Left lung (tissue), 10 donors: ENCODE data around the gene FECH. TPM values are rescaled to one million over a fixed set of nuclear protein-coding genes. Genes with fewer than 3 reads are reported as not detected.
"Not testable (repeated sequence)": the region's sequence is repeated elsewhere in the genome, so short reads cannot be mapped to it uniquely, and the experiment has no call there.

Source experiments
- ATAC-seq: fragments of 200-7000 bp; cut with Tn5 transposase; one replicate; pipeline ENCODE4 v1.9.1; 2020; ENCODE audit warnings: moderate library complexity
- DNase-seq, 4 donors: peaks; one replicate each; pipeline ENCODE4 v3.0.0-alpha.2; 2013 to 2020
- H3K27ac ChIP-seq, 2 donors: fragments of 200-600 bp; sonication (generic) in 1 of 2; one replicate each; pipeline versions ENCODE4 v1.5.0 to v1.8.0; 2020 to 2021
- H3K27me3 ChIP-seq, 2 donors: fragments of 200-600 bp; sonication (generic) in 1 of 2; one replicate each; pipeline versions ENCODE4 v1.5.0 to v1.8.0; 2020 to 2021
- H3K36me3 ChIP-seq, 2 donors: fragments of 200-600 bp; sonication (generic) in 1 of 2; one replicate each; pipeline versions ENCODE4 v1.5.0 to v1.8.0; 2020 to 2021
- H3K4me1 ChIP-seq, 2 donors: fragments of 200-600 bp; one replicate each; pipeline ENCODE4 v1.8.0; 2021
- H3K4me3 ChIP-seq, 2 donors: fragments of 200-600 bp; sonication (generic) in 1 of 2; one replicate each; pipeline versions ENCODE4 v1.5.0 to v1.8.0; 2020 to 2021; ENCODE audit warnings: mild to moderate bottlenecking in 1 of 2
- H3K9me3 ChIP-seq, 2 donors: fragments of 200-600 bp; sonication (generic) in 1 of 2; one replicate each; pipeline versions ENCODE4 v1.5.0 to v1.8.0; 2020 to 2021
- intact Hi-C, 2 donors: fragments of 100-400 bp; cut with DNase I; formaldehyde crosslinking; loops; one replicate each; pipeline versions ENCODE4 v1.11.2 to v1.14.2; 2022
- polyA plus RNA-seq, 6 donors: library from polyadenylated mRNA; unstranded; fragments of 120-200 nt; gene quantifications; one replicate each; pipeline ENCODE4 v1.2.1, GENCODE V29; 2013; ENCODE audit not compliant: insufficient read length in 6 of 6
- total RNA-seq, 2 donors: library from RNA; stranded (reverse); fragmentation: NEBNext Ultra II Directional; extraction: Animal tissue kit (Norgen Biotek cat#: 25700); gene quantifications; one replicate each; pipeline ENCODE4 v1.2.1, GENCODE V29; 2021
- TF ChIP-seq, protein P1 (sequence below), 2 donors: fragments of 200-600 bp; sonication (generic) in 1 of 2; IDR thresholded peaks; one replicate each; pipeline versions ENCODE4 v1.5.0 to v1.8.0; 2021; ENCODE audit warnings: antibody characterized with exemption in 2 of 2
- donor health status: DM: no; HTN: yes; CAD: no.
- donor health status: DM: no; HTN: no; CAD: no.

The FECH gene
- total and polyA plus RNA-seq, 8 donors, result 18.7 to 33.3 (median 29.5) TPM

- Histone ChIP-seq H3K27ac (no peak overlapping the region), H3K4me3 (no peak overlapping the region), H3K27me3 (no peaks in the 10 kb centered on the region), H3K36me3 (no peaks in the 10 kb centered on the region), H3K9me3 (no peaks in the 10 kb centered on the region), H3K4me1 (no peaks in the 10 kb centered on the region)
- DNase-seq, result no peak
- ATAC-seq, result no peak
- TF ChIP-seq, protein P1, sequence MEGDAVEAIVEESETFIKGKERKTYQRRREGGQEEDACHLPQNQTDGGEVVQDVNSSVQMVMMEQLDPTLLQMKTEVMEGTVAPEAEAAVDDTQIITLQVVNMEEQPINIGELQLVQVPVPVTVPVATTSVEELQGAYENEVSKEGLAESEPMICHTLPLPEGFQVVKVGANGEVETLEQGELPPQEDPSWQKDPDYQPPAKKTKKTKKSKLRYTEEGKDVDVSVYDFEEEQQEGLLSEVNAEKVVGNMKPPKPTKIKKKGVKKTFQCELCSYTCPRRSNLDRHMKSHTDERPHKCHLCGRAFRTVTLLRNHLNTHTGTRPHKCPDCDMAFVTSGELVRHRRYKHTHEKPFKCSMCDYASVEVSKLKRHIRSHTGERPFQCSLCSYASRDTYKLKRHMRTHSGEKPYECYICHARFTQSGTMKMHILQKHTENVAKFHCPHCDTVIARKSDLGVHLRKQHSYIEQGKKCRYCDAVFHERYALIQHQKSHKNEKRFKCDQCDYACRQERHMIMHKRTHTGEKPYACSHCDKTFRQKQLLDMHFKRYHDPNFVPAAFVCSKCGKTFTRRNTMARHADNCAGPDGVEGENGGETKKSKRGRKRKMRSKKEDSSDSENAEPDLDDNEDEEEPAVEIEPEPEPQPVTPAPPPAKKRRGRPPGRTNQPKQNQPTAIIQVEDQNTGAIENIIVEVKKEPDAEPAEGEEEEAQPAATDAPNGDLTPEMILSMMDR (IDR thresholded peaks at IDR 0.05), result no peak
- intact Hi-C loops, result no loop called here
These were observed 58.8 kb downstream of the FECH start for GRCh38 chr18:57527556-57528229.

GRCh38 chr18:57523171-57523956 lies 63.1 kb downstream of the FECH start:
- ATAC-seq (peak; percentile 71), DNase-seq (peak in 1 of 4 donors; percentile 40)
- H3K27me3 ChIP-seq, result no peaks in the 10 kb centered on the region
- no peak overlapping the region for H3K27ac ChIP-seq
- intact Hi-C loops, result no loop called here
- no peaks in the 10 kb centered on the region for H3K9me3 ChIP-seq
- H3K4me1 ChIP-seq, result no peaks in the 10 kb centered on the region
- no peak overlapping the region for H3K4me3 ChIP-seq
- H3K36me3 ChIP-seq, result no peaks in the 10 kb centered on the region
- TF ChIP-seq, protein P1 (IDR thresholded peaks at IDR 0.05), result no peak

GRCh38 chr18:57522348-57522747 lies 64.2 kb downstream of the FECH start:
- H3K4me3 ChIP-seq, H3K27ac ChIP-seq, H3K36me3 ChIP-seq, DNase-seq, H3K4me1 ChIP-seq, intact Hi-C loops, H3K9me3 ChIP-seq, ATAC-seq, H3K27me3 ChIP-seq: not testable (repeated sequence)

- intact Hi-C loops, result no loop called here
- Histone ChIP-seq H3K27ac (no peak overlapping the region), H3K9me3 (no peaks in the 10 kb centered on the region), H3K4me3 (no peak overlapping the region), H3K27me3 (peaks cover 0 to 8% of the 10 kb centered on the region in 2 donors), H3K4me1 (no peaks in the 10 kb centered on the region), H3K36me3 (no peaks in the 10 kb centered on the region)
- TF ChIP-seq, protein P1 (IDR thresholded peaks at IDR 0.05), result no peak
- ATAC-seq, result no peak
- no peak for DNase-seq
These were observed 66.7 kb downstream of the FECH start for GRCh38 chr18:57519668-57520424.

DNA sequence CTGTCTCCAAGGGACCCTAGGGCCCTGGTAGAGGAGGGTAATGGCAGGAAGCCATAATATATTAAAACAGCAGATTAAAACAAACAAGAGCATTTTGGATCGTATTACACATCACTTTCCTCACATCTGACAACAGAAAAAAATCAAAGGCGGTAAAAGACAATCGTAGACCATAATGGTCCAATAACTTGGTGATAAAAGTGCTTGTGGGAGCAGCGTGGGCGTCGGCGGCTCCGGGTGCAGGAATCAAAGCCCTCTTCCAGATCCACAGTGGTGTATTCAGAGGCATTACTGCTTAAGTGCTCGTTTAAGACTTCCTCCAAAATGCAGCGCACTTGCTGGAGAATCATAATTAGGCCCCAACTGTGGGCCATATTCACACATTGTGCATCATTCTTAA lies 68.0 kb downstream of the FECH start:
- TF ChIP-seq, protein P1 (IDR thresholded peaks at IDR 0.05), result no peak
- Histone ChIP-seq H3K9me3 (no peaks in the 10 kb centered on the region), H3K4me3 (no peak overlapping the region), H3K36me3 (no peaks in the 10 kb centered on the region), H3K27ac (no peak overlapping the region), H3K4me1 (no peaks in the 10 kb centered on the region), H3K27me3 (peaks cover 0 to 8% of the 10 kb centered on the region in 2 donors)
- no peak for ATAC-seq
- DNase-seq, result no peak
- intact Hi-C loops, result no loop called here
